ENCODE data around the gene PSME1. TPM values are rescaled to one million over a fixed set of nuclear protein-coding genes. Genes with fewer than 3 reads are reported as not detected.
A peak's percentile ranks its signal among the peaks of the same experiment; 100 is the strongest.

The PSME1 gene
- total and polyA plus RNA-seq, 4 donors: 63.3 to 237 (median 101) TPM

DNA sequence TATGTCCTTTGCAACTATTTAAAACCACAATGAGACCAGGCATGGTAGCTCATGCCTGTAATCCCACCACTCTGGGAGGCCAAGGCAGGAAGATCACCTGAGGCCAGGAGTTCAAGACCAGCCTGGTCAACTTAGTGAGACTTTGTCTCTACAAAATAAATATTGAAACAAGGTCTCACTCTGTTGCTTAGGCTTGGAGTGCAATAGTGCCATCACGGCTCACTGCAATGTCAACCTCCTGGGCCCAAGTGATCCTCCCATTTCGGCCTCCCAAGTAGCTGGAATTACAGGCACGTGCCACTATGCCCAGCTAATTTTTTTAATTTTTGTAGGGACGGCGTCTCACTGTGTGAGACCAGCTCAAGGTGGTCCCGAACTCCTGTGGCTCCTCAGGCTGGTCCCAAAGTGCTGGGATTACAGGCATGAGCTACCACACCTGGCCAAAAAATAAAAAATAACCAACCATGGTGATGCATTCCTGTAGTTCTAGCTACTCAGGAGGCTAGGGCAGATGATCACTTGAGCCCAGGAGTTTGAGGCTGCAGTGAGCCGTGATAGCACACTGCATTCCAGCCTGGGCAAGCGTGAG is 6.5 kb upstream of the PSME1 start:
- no peak for DNase-seq (ENCODE audit: low spot score)
- peak overlapping the region in 1 of 2 donors; percentile 28 for H3K27ac ChIP-seq (ENCODE audit: low read depth in 1 of 2, low read length in 2 of 2)
- no peak overlapping the region for H3K9ac ChIP-seq (ENCODE audit: low read depth in 1 of 2, low read length in 2 of 2)
- no peak for TF ChIP-seq GABPA (IDR thresholded peaks at IDR 0.05 in 1 of 2, conservative IDR thresholded peaks at IDR 0.05 in 1 of 2)
- TF ChIP-seq, protein P1, sequence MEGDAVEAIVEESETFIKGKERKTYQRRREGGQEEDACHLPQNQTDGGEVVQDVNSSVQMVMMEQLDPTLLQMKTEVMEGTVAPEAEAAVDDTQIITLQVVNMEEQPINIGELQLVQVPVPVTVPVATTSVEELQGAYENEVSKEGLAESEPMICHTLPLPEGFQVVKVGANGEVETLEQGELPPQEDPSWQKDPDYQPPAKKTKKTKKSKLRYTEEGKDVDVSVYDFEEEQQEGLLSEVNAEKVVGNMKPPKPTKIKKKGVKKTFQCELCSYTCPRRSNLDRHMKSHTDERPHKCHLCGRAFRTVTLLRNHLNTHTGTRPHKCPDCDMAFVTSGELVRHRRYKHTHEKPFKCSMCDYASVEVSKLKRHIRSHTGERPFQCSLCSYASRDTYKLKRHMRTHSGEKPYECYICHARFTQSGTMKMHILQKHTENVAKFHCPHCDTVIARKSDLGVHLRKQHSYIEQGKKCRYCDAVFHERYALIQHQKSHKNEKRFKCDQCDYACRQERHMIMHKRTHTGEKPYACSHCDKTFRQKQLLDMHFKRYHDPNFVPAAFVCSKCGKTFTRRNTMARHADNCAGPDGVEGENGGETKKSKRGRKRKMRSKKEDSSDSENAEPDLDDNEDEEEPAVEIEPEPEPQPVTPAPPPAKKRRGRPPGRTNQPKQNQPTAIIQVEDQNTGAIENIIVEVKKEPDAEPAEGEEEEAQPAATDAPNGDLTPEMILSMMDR (IDR thresholded peaks at IDR 0.05; ENCODE audit: low read depth, low read length, missing input control): no peak
- no peak for TF ChIP-seq JUND (IDR thresholded peaks at IDR 0.05)
- no peak for TF ChIP-seq NR2F2 (IDR thresholded peaks at IDR 0.05)
- TF ChIP-seq, protein P2, sequence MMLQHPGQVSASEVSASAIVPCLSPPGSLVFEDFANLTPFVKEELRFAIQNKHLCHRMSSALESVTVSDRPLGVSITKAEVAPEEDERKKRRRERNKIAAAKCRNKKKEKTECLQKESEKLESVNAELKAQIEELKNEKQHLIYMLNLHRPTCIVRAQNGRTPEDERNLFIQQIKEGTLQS (IDR thresholded peaks at IDR 0.05): no peak
- TF ChIP-seq, protein P3, sequence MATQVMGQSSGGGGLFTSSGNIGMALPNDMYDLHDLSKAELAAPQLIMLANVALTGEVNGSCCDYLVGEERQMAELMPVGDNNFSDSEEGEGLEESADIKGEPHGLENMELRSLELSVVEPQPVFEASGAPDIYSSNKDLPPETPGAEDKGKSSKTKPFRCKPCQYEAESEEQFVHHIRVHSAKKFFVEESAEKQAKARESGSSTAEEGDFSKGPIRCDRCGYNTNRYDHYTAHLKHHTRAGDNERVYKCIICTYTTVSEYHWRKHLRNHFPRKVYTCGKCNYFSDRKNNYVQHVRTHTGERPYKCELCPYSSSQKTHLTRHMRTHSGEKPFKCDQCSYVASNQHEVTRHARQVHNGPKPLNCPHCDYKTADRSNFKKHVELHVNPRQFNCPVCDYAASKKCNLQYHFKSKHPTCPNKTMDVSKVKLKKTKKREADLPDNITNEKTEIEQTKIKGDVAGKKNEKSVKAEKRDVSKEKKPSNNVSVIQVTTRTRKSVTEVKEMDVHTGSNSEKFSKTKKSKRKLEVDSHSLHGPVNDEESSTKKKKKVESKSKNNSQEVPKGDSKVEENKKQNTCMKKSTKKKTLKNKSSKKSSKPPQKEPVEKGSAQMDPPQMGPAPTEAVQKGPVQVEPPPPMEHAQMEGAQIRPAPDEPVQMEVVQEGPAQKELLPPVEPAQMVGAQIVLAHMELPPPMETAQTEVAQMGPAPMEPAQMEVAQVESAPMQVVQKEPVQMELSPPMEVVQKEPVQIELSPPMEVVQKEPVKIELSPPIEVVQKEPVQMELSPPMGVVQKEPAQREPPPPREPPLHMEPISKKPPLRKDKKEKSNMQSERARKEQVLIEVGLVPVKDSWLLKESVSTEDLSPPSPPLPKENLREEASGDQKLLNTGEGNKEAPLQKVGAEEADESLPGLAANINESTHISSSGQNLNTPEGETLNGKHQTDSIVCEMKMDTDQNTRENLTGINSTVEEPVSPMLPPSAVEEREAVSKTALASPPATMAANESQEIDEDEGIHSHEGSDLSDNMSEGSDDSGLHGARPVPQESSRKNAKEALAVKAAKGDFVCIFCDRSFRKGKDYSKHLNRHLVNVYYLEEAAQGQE (IDR thresholded peaks at IDR 0.05): no peak
- TF ChIP-seq FOXA1 (IDR thresholded peaks at IDR 0.05): no peak
- TF ChIP-seq RAD21 (IDR thresholded peaks at IDR 0.05): no peak
- TF ChIP-seq, protein P4, sequence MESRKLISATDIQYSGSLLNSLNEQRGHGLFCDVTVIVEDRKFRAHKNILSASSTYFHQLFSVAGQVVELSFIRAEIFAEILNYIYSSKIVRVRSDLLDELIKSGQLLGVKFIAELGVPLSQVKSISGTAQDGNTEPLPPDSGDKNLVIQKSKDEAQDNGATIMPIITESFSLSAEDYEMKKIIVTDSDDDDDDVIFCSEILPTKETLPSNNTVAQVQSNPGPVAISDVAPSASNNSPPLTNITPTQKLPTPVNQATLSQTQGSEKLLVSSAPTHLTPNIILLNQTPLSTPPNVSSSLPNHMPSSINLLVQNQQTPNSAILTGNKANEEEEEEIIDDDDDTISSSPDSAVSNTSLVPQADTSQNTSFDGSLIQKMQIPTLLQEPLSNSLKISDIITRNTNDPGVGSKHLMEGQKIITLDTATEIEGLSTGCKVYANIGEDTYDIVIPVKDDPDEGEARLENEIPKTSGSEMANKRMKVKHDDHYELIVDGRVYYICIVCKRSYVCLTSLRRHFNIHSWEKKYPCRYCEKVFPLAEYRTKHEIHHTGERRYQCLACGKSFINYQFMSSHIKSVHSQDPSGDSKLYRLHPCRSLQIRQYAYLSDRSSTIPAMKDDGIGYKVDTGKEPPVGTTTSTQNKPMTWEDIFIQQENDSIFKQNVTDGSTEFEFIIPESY (IDR thresholded peaks at IDR 0.05): no peak
- TF ChIP-seq TAF1 (conservative IDR thresholded peaks at IDR 0.05): no peak
- TF ChIP-seq RXRA (IDR thresholded peaks at IDR 0.05): no peak
- H3K27me3 ChIP-seq (ENCODE audit: control insufficient read depth in 4 of 4, insufficient read depth in 4 of 4, low read length in 3 of 4): no peaks in the 10 kb centered on the region
- peaks cover 0 to under 1% (median under 1%) of the 10 kb centered on the region in 4 donors for H3K36me3 ChIP-seq (ENCODE audit: control insufficient read depth in 4 of 4, insufficient read depth in 3 of 4, low read depth in 1 of 4, low read length in 3 of 4)
- H3K9me3 ChIP-seq (ENCODE audit: control insufficient read depth in 4 of 4, low read length in 3 of 4): no peaks in the 10 kb centered on the region
- H3K4me1 ChIP-seq (ENCODE audit: control insufficient read depth in 4 of 4, insufficient read depth in 4 of 4, low read length in 3 of 4): peaks cover 7 to 30% (median 23%) of the 10 kb centered on the region in 4 donors
- WGBS: 86% methylated on average over 8 of the region's 8 CpGs
- no peak overlapping the region for H3K4me3 ChIP-seq (ENCODE audit: low read depth in 1 of 3, low read length in 3 of 3)

DNA sequence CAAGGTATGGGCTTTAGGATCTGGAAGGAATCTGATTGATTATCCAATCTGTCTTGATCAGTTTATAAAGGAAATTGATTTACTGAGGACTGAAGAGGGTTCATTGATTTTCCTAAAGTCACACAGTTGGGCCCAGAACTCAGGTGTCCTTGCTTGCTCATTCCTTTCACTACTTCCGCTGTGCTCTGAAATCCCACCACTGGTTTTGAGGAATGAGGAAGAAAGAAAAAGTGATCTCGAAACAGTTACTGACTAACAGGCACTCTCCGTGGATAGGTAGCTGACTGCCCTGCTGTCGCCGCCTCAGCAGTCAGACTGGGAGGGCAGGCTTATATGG is 5.6 kb upstream of the PSME1 start, which contains the start of gene FITM1:
TSS of gene FITM1 (plus strand) at position 280 of the 337 bp plus-strand sequence. CDS start 905 bp downstream, outside the sequence.
- peak within 1 kb of the TSS; percentile 72 to 83 for H3K27ac ChIP-seq (ENCODE audit: low read depth in 1 of 2, low read length in 2 of 2)
- no peak for DNase-seq (ENCODE audit: low spot score)
- 90% methylated on average over 5 of the region's 5 CpGs for WGBS
- H3K9me3 ChIP-seq (ENCODE audit: control insufficient read depth in 4 of 4, low read length in 3 of 4): no peaks in the 10 kb centered on the region
- no peaks in the 10 kb centered on the region for H3K36me3 ChIP-seq (ENCODE audit: control insufficient read depth in 4 of 4, insufficient read depth in 3 of 4, low read depth in 1 of 4, low read length in 3 of 4)
- H3K4me3 ChIP-seq (ENCODE audit: low read depth in 1 of 3, low read length in 3 of 3): peak within 1 kb of the TSS in 1 of 3 donors; percentile 30
- H3K27me3 ChIP-seq (ENCODE audit: control insufficient read depth in 4 of 4, insufficient read depth in 4 of 4, low read length in 3 of 4): no peaks in the 10 kb centered on the region
- peaks cover 7 to 33% (median 27%) of the 10 kb centered on the region in 4 donors for H3K4me1 ChIP-seq (ENCODE audit: control insufficient read depth in 4 of 4, insufficient read depth in 4 of 4, low read length in 3 of 4)
- peak within 1 kb of the TSS in 1 of 2 donors; percentile 36 for H3K9ac ChIP-seq (ENCODE audit: low read depth in 1 of 2, low read length in 2 of 2)
- TF ChIP-seq YY1 (IDR thresholded peaks at IDR 0.05) (no peak), GABPA (IDR thresholded peaks at IDR 0.05 in 1 of 2, conservative IDR thresholded peaks at IDR 0.05 in 1 of 2) (no peak), RAD21 (IDR thresholded peaks at IDR 0.05) (no peak), TAF1 (conservative IDR thresholded peaks at IDR 0.05) (no peak), EGR1 (IDR thresholded peaks at IDR 0.05; ENCODE audit: low read depth in 2 of 2) (no peak), HNF4G (IDR thresholded peaks at IDR 0.05) (no peak), FOXA2 (IDR thresholded peaks at IDR 0.05) (no peak), JUND (IDR thresholded peaks at IDR 0.05) (no peak)
- TF ChIP-seq, protein P5, sequence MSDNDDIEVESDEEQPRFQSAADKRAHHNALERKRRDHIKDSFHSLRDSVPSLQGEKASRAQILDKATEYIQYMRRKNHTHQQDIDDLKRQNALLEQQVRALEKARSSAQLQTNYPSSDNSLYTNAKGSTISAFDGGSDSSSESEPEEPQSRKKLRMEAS (IDR thresholded peaks at IDR 0.05): no peak
- TF ChIP-seq, protein P4 (IDR thresholded peaks at IDR 0.05): no peak
- TF ChIP-seq, protein P1 (IDR thresholded peaks at IDR 0.05; ENCODE audit: low read depth, low read length, missing input control): no peak
- TF ChIP-seq, protein P2 (IDR thresholded peaks at IDR 0.05): no peak
